GM23338 (cell line): ENCODE measurements around the gene CEP131. TPM values are rescaled to one million over a fixed set of nuclear protein-coding genes. Genes with fewer than 3 reads are reported as not detected.

Source experiments
- ATAC-seq: fragments of 200-7000 bp; cut with Tn5 transposase; 3 replicates; pipeline ENCODE4 v1.9.1; 2020
- DNase-seq: peaks from one replicate; pipeline ENCODE4 v3.0.0-alpha.2; 2015; ENCODE audit warnings: low spot score
- H2AFZ ChIP-seq: fragments of 200-600 bp; sonication (generic); 2 replicates; pipeline ENCODE4 v1.8.0; 2016; ENCODE audit warnings: antibody characterized with exemption, mild to moderate bottlenecking, moderate library complexity
- H3F3A ChIP-seq: fragments of 200-600 bp; sonication (generic); replicated peaks from 2 replicates; pipeline ENCODE4 v1.8.0; 2017; ENCODE audit warnings: antibody characterized with exemption, mixed run types, low read depth
- H3K27ac ChIP-seq: fragments of 200-600 bp; sonication (generic); 2 replicates; pipeline ENCODE4 v1.6.1; 2016; ENCODE audit warnings: low read depth
- H3K27me3 ChIP-seq: fragments of 200-600 bp; sonication (generic); 2 replicates; pipeline ENCODE4 v1.8.0; 2016; ENCODE audit warnings: mild to moderate bottlenecking, mixed run types, moderate library complexity; ENCODE audit not compliant: insufficient read depth
- H3K36me3 ChIP-seq: fragments of 200-600 bp; sonication (generic); 2 replicates; pipeline ENCODE4 v1.8.0; 2016; ENCODE audit warnings: mild to moderate bottlenecking; ENCODE audit not compliant: insufficient read depth
- H3K4me1 ChIP-seq: fragments of 200-600 bp; sonication (generic); 2 replicates; pipeline ENCODE4 v1.8.0; 2016; ENCODE audit warnings: mild to moderate bottlenecking, moderate library complexity; ENCODE audit not compliant: insufficient read depth
- H3K4me2 ChIP-seq: fragments of 200-600 bp; sonication (generic); 2 replicates; pipeline ENCODE4 v1.7.1; 2017; ENCODE audit warnings: mixed run types
- H3K4me3 ChIP-seq: fragments of 200-600 bp; sonication (generic); 2 replicates; pipeline ENCODE4 v1.6.1; 2016; ENCODE audit warnings: mixed run types
- H3K79me2 ChIP-seq: fragments of 200-600 bp; sonication (generic); replicated peaks from 2 replicates; pipeline ENCODE4 v1.8.0; 2017; ENCODE audit warnings: mild to moderate bottlenecking; ENCODE audit not compliant: insufficient read depth
- H3K9me2 ChIP-seq: fragments of 200-600 bp; sonication (generic); 2 replicates; pipeline ENCODE4 v1.8.0; 2017; ENCODE audit not compliant: insufficient read depth
- H4K20me1 ChIP-seq: fragments of 200-600 bp; sonication (generic); replicated peaks from 2 replicates; pipeline ENCODE4 v1.8.0; 2017; ENCODE audit warnings: mild to moderate bottlenecking; ENCODE audit not compliant: insufficient read depth
- H3K27ac Mint-ChIP-seq: 2 replicates; pipeline ENCODE4 v1.8.0; 2020; ENCODE audit warnings: inconsistent platforms, mild to moderate bottlenecking, moderate library complexity, mixed read lengths
- H3K27me3 Mint-ChIP-seq: 3 replicates; pipeline ENCODE4 v1.8.0; 2022; ENCODE audit warnings: low read depth, mild to moderate bottlenecking, moderate library complexity, mixed read lengths, inconsistent platforms; ENCODE audit not compliant: insufficient read depth, poor library complexity
- H3K36me3 Mint-ChIP-seq: 3 replicates; pipeline ENCODE4 v1.8.0; 2021; ENCODE audit warnings: low read depth, mild to moderate bottlenecking, inconsistent platforms, moderate library complexity, mixed read lengths
- H3K4me1 Mint-ChIP-seq: 3 replicates; pipeline ENCODE4 v1.8.0; 2020; ENCODE audit warnings: mild to moderate bottlenecking, inconsistent platforms, mixed read lengths
- H3K4me3 Mint-ChIP-seq: 3 replicates; pipeline ENCODE4 v1.8.0; 2021; ENCODE audit warnings: moderate library complexity, mild to moderate bottlenecking, inconsistent platforms, mixed read lengths
- H3K9me3 Mint-ChIP-seq: 3 replicates; pipeline ENCODE4 v1.8.0; 2020; ENCODE audit warnings: moderate library complexity, mild to moderate bottlenecking, inconsistent platforms, mixed read lengths
- CREB1 ChIP-seq: fragments of 250-450 bp; sonication (Bioruptor Pico); IDR thresholded peaks from 2 replicates; pipeline ENCODE4 v1.5.0; 2020; ENCODE audit warnings: low read depth, mild to moderate bottlenecking, moderate library complexity
- CTCF ChIP-seq, 2 experiments: fragments of 200-600 bp in 1 of 2; sonication (generic) in 1 of 2; conservative IDR thresholded peaks; 2 replicates each; pipeline versions ENCODE4 v1.5.1 to v1.6.1; 2016 to 2017; ENCODE audit warnings: antibody characterized with exemption in 2 of 2, low read depth in 2 of 2, mild to moderate bottlenecking in 2 of 2, moderate library complexity in 1 of 2
- ETS1 ChIP-seq: IDR thresholded peaks from 2 replicates; pipeline ENCODE4 v1.6.1; 2016; ENCODE audit warnings: antibody characterized with exemption
- EZH2 ChIP-seq: fragments of 200-600 bp; sonication (generic); IDR thresholded peaks from one replicate; pipeline ENCODE4 v1.8.0; 2017; ENCODE audit warnings: antibody characterized with exemption, mild to moderate bottlenecking, low read depth; ENCODE audit not compliant: unreplicated experiment
- EZH2phosphoT487 ChIP-seq: fragments of 200-600 bp; sonication (generic); IDR thresholded peaks from one replicate; pipeline ENCODE4 v1.8.1; 2018; ENCODE audit warnings: antibody characterized with exemption; ENCODE audit not compliant: unreplicated experiment
- JUNB ChIP-seq: IDR thresholded peaks from one replicate; pipeline ENCODE4 v1.6.1; 2016; ENCODE audit warnings: antibody characterized with exemption; ENCODE audit not compliant: unreplicated experiment
- NANOG ChIP-seq: IDR thresholded peaks from 2 replicates; pipeline ENCODE4 v1.6.1; 2016; ENCODE audit warnings: antibody characterized with exemption, borderline replicate concordance
- POLR2AphosphoS5 ChIP-seq: IDR thresholded peaks from 2 replicates; pipeline ENCODE4 v1.6.1; 2016; ENCODE audit warnings: antibody characterized with exemption, low read depth
- REST ChIP-seq: IDR thresholded peaks from one replicate; pipeline ENCODE4 v1.6.1; 2018; ENCODE audit warnings: antibody characterized with exemption; ENCODE audit not compliant: unreplicated experiment
- STAT1 ChIP-seq: IDR thresholded peaks from one replicate; pipeline ENCODE4 v1.6.1; 2016; ENCODE audit warnings: antibody characterized with exemption; ENCODE audit not compliant: unreplicated experiment
- ZNF114 ChIP-seq: fragments of 250-450 bp; sonication (Bioruptor Pico); IDR thresholded peaks from 2 replicates; pipeline ENCODE4 v1.5.0; 2020; ENCODE audit warnings: mild to moderate bottlenecking, moderate library complexity
- ZNF331 ChIP-seq: fragments of 250-450 bp; sonication (Bioruptor Pico); IDR thresholded peaks from 2 replicates; pipeline ENCODE4 v1.5.0; 2020; ENCODE audit warnings: low read depth, mild to moderate bottlenecking, moderate library complexity
- ZNF462 ChIP-seq: fragments of 250-450 bp; sonication (Bioruptor Pico); IDR thresholded peaks from 2 replicates; pipeline ENCODE4 v1.5.0; 2020; ENCODE audit warnings: mild to moderate bottlenecking, moderate library complexity
- polyA plus RNA-seq: library from polyadenylated mRNA; unstranded; fragments of >200 nt; fragmentation: Nextera tagmentation; extraction: Ambion mirVana; gene quantifications from 2 replicates; pipeline ENCODE4 v1.2.1, GENCODE V29; 2016
- total RNA-seq: library from RNA; depleted of rRNA; stranded (reverse); fragments of >200 nt; shearing (Covaris generic); gene quantifications from 2 replicates; pipeline ENCODE4 v1.2.3, GENCODE V29; 2014

The CEP131 gene
- total and polyA plus RNA-seq, 2 experiments from 2014 or later, result 26.8 to 35.5 TPM

- no peak overlapping the region for H2AFZ ChIP-seq
- 0 out of 2 replicates have a peak, but pooled peaks cover 8% of the 10 kb centered on the region for H3F3A ChIP-seq
- no peak overlapping the region for H3K4me2 ChIP-seq
- H3K4me1 ChIP-seq, result no peaks in the 10 kb centered on the region
- no peak overlapping the region for H3K27ac ChIP-seq
- H3K4me1 Mint-ChIP-seq, result no peaks in the 10 kb centered on the region
- no peaks in the 10 kb centered on the region for H3K9me3 Mint-ChIP-seq
- DNase-seq (no peak), ATAC-seq (no peak)
- no peaks in the 10 kb centered on the region for H3K36me3 ChIP-seq
- H3K4me3 ChIP-seq, result no peak overlapping the region
- H4K20me1 ChIP-seq, result no peaks in the 10 kb centered on the region
- H3K27me3 Mint-ChIP-seq, result peaks cover 3% of the 10 kb centered on the region
- no peak overlapping the region for H3K4me3 Mint-ChIP-seq
- H3K9me2 ChIP-seq, result no peaks in the 10 kb centered on the region
- no peaks in the 10 kb centered on the region for H3K79me2 ChIP-seq
- H3K36me3 Mint-ChIP-seq, result no peaks in the 10 kb centered on the region
- no peak overlapping the region for H3K27ac Mint-ChIP-seq
- no peak for TF ChIP-seq POLR2AphosphoS5
- TF ChIP-seq STAT1, result no peak
- no peak for TF ChIP-seq ZNF462
- no peak for TF ChIP-seq ZNF331 (CRISPR knock-in tag)
- no peak for TF ChIP-seq EZH2phosphoT487
- no peak for TF ChIP-seq CREB1 (CRISPR knock-in tag)
- TF ChIP-seq JUNB, result no peak
- no peak for TF ChIP-seq CTCF (conservative IDR thresholded peaks at IDR 0.05; ENCODE audit: low read depth in 2 of 2)
- no peak for TF ChIP-seq ETS1
- TF ChIP-seq NANOG, result no peak
- no peak for TF ChIP-seq REST
- TF ChIP-seq ZNF114, result no peak
- TF ChIP-seq EZH2, result no peak
- no peaks in the 10 kb centered on the region for H3K27me3 ChIP-seq
These were observed 49.6 kb downstream of the CEP131 start for GRCh38 chr17:81173052-81173761.
